WTC11 (cell line): ENCODE measurements around the gene UBASH3A. TPM values are rescaled to one million over a fixed set of nuclear protein-coding genes. Genes with fewer than 3 reads are reported as not detected.

ENCODE experiments used
- ATAC-seq: fragments of 200-7000 bp; cut with Tn5 transposase; 2 replicates; pipeline ENCODE4 v1.10.0; 2021; ENCODE audit warnings: mild to moderate bottlenecking, moderate library complexity
- CTCF ChIA-PET: fragments of 300-600 bp; sonication (Branson Sonifier 250); formaldehyde crosslinking; loops from one replicate; lab custom pipeline; 2021; ENCODE audit warnings: antibody characterized with exemption; lab: Charles Lee
- POLR2A ChIA-PET: fragments of 350-600 bp; sonication (Branson Sonifier 250); formaldehyde crosslinking; loops from one replicate; lab custom pipeline; 2021; ENCODE audit warnings: antibody characterized with exemption; lab: Charles Lee
- DNase-seq: peaks from one replicate; pipeline ENCODE4 v3.0.0; 2021; ENCODE audit warnings: low spot score
- H3K27ac Mint-ChIP-seq: 2 replicates; pipeline ENCODE4 v1.8.0; 2021; ENCODE audit warnings: mixed read lengths
- H3K27me3 Mint-ChIP-seq: 2 replicates; pipeline ENCODE4 v1.8.0; 2021; ENCODE audit warnings: low read depth, mild to moderate bottlenecking, moderate library complexity, mixed read lengths
- H3K36me3 Mint-ChIP-seq: 2 replicates; pipeline ENCODE4 v1.8.0; 2021; ENCODE audit warnings: mixed read lengths
- H3K4me1 Mint-ChIP-seq: 2 replicates; pipeline ENCODE4 v1.8.0; 2022; ENCODE audit warnings: mixed read lengths
- H3K4me3 Mint-ChIP-seq: 2 replicates; pipeline ENCODE4 v1.8.0; 2021; ENCODE audit warnings: mild to moderate bottlenecking, moderate library complexity, mixed read lengths
- H3K9me3 Mint-ChIP-seq: 2 replicates; pipeline ENCODE4 v1.8.0; 2021; ENCODE audit warnings: mixed read lengths
- CREM ChIP-seq: sonication (generic); formaldehyde crosslinking; IDR thresholded peaks from 2 replicates; pipeline ENCODE4 v1.8.1; 2022; ENCODE audit warnings: mild to moderate bottlenecking, missing genetic modification reagents, moderate library complexity
- E2F5 ChIP-seq: sonication (generic); formaldehyde crosslinking; IDR thresholded peaks from 2 replicates; pipeline ENCODE4 v1.8.1; 2022; ENCODE audit warnings: mild to moderate bottlenecking, moderate library complexity, missing genetic modification reagents
- FOXJ3 ChIP-seq: sonication (generic); formaldehyde crosslinking; IDR thresholded peaks from 2 replicates; pipeline ENCODE4 v1.9.0; 2021; ENCODE audit warnings: missing genetic modification reagents, mild to moderate bottlenecking, borderline replicate concordance
- NFATC4 ChIP-seq: fragments of 250-450 bp; sonication (Bioruptor Pico); IDR thresholded peaks from 2 replicates; pipeline ENCODE4 v1.9.0; 2021; ENCODE audit warnings: mild to moderate bottlenecking
- NFE2L1 ChIP-seq: sonication (generic); formaldehyde crosslinking; IDR thresholded peaks from 2 replicates; pipeline ENCODE4 v1.8.1; 2023; ENCODE audit warnings: missing genetic modification reagents
- NFYB ChIP-seq: sonication (generic); formaldehyde crosslinking; conservative IDR thresholded peaks from 2 replicates; pipeline ENCODE4 v1.8.0; 2022; ENCODE audit warnings: low read depth, missing genetic modification reagents
- PRDM15 ChIP-seq: sonication (generic); formaldehyde crosslinking; IDR thresholded peaks from 2 replicates; pipeline ENCODE4 v1.8.0; 2022; ENCODE audit warnings: missing genetic modification reagents
- USF1 ChIP-seq: sonication (generic); formaldehyde crosslinking; IDR thresholded peaks from 2 replicates; pipeline ENCODE4 v1.8.0; 2022; ENCODE audit warnings: mild to moderate bottlenecking, missing genetic modification reagents
- ZBTB43 ChIP-seq: sonication (generic); formaldehyde crosslinking; IDR thresholded peaks from 2 replicates; pipeline ENCODE4 v1.8.1; 2023; ENCODE audit warnings: mild to moderate bottlenecking, missing genetic modification reagents
- ZNF263 ChIP-seq: sonication (generic); formaldehyde crosslinking; IDR thresholded peaks from 2 replicates; pipeline ENCODE4 v1.8.1; 2022; ENCODE audit warnings: low read depth, mild to moderate bottlenecking, moderate library complexity, missing genetic modification reagents
- ZNF425 ChIP-seq: fragments of 250-450 bp; sonication (Bioruptor Pico); conservative IDR thresholded peaks from 2 replicates; pipeline ENCODE4 v1.9.0; 2021; ENCODE audit warnings: mild to moderate bottlenecking
- total RNA-seq: library from RNA; stranded (reverse); gene quantifications from 3 replicates; pipeline ENCODE4 v1.2.3, GENCODE V29; 2021

Gene UBASH3A
- total RNA-seq, 1 experiment from 2014 or later, result not detected

- TF ChIP-seq PRDM15 (CRISPR knock-in tag), result peak; percentile 91
- no peak; the same call in 1 of the 2 replicates for TF ChIP-seq ZNF263 (CRISPR knock-in tag)
- no peak for TF ChIP-seq NFE2L1
- peak; percentile 33; the same call in 1 of the 2 replicates for TF ChIP-seq CREM (CRISPR knock-in tag)
- no peak for TF ChIP-seq NFATC4 (CRISPR knock-in tag)
- TF ChIP-seq NFYB, result peak; percentile 67
- no peak for TF ChIP-seq ZNF425 (CRISPR knock-in tag)
- peak; percentile 55; the same call in 1 of the 2 replicates for TF ChIP-seq USF1 (CRISPR knock-in tag)
- TF ChIP-seq FOXJ3, result no peak
- no peak for TF ChIP-seq ZBTB43 (CRISPR knock-in tag)
- TF ChIP-seq, all 79 proteins: peak for 8
These were observed 92.6 kb downstream of the UBASH3A start, which contains the start of gene RSPH1 (continued) for GRCh38 chr21:42496120-42496838.

GRCh38 chr21:42496839-42497202 lies 93.1 kb downstream of the UBASH3A start:
- POLR2A ChIA-PET, result interaction anchor here (0.9 kb wide), 1 partner anchor 13 kb away, joined by 3 read pairs; no protein-coding TSS in a partner anchor
- CTCF ChIA-PET, result interaction anchor here (0.9 kb wide), 1 partner anchor 23 kb away, joined by 3 read pairs; no protein-coding TSS in a partner anchor
- no peaks in the 10 kb centered on the region for H3K9me3 Mint-ChIP-seq
- peak overlapping the region; percentile 93 for H3K27ac Mint-ChIP-seq
- H3K4me3 Mint-ChIP-seq, result peak overlapping the region; percentile 87
- H3K36me3 Mint-ChIP-seq, result no peaks in the 10 kb centered on the region
- H3K4me1 Mint-ChIP-seq, result peaks cover 21% of the 10 kb centered on the region
- TF ChIP-seq PRDM15 (CRISPR knock-in tag) (peak; percentile 65; the same call in 1 of the 2 replicates), E2F5 (CRISPR knock-in tag) (no peak)
- TF ChIP-seq, all 79 proteins: peak for 1
- peak; percentile 1; the same call in 1 of the 2 replicates for ATAC-seq
- peak; percentile 34 for DNase-seq
- peaks cover 28% of the 10 kb centered on the region for H3K27me3 Mint-ChIP-seq

Other genes starting within 250 kb of the UBASH3A start
- gene ABCG1, start 184.8 kb upstream of the UBASH3A start, total RNA-seq, result 2.9 to 4.0 TPM (median 3.7 TPM) in 3 replicates
- 2.9 to 4.2 TPM (median 3.5 TPM) in 3 replicates for gene TFF3, start 88.5 kb upstream of the UBASH3A start, total RNA-seq
- gene TFF2, start 52.9 kb upstream of the UBASH3A start, total RNA-seq, result 0.33 TPM in 1 of 3 replicates, not detected in the others
- gene TFF1, start 37.4 kb upstream of the UBASH3A start, total RNA-seq, result 0.53 to 0.98 TPM (median 0.81 TPM) in 3 replicates
- 0.25 to 0.39 TPM (median 0.27 TPM) in 3 replicates for gene TMPRSS3, start 7.8 kb upstream of the UBASH3A start, total RNA-seq
- gene RSPH1, start 92.3 kb downstream of the UBASH3A start, total RNA-seq, result 0.11 to 0.30 TPM (median 0.16 TPM) in 3 replicates
- 22.7 to 26.3 TPM (median 25.8 TPM) in 3 replicates for gene SLC37A1, start 110.0 kb downstream of the UBASH3A start, total RNA-seq
- gene PDE9A, start 249.7 kb downstream of the UBASH3A start, total RNA-seq, result 44.8 to 46.3 TPM (median 46.1 TPM) in 3 replicates